ENCODE results near the gene IGFBP1.
A peak's percentile ranks its signal among the peaks of the same experiment; 100 is the strongest.

Gene IGFBP1

DNA sequence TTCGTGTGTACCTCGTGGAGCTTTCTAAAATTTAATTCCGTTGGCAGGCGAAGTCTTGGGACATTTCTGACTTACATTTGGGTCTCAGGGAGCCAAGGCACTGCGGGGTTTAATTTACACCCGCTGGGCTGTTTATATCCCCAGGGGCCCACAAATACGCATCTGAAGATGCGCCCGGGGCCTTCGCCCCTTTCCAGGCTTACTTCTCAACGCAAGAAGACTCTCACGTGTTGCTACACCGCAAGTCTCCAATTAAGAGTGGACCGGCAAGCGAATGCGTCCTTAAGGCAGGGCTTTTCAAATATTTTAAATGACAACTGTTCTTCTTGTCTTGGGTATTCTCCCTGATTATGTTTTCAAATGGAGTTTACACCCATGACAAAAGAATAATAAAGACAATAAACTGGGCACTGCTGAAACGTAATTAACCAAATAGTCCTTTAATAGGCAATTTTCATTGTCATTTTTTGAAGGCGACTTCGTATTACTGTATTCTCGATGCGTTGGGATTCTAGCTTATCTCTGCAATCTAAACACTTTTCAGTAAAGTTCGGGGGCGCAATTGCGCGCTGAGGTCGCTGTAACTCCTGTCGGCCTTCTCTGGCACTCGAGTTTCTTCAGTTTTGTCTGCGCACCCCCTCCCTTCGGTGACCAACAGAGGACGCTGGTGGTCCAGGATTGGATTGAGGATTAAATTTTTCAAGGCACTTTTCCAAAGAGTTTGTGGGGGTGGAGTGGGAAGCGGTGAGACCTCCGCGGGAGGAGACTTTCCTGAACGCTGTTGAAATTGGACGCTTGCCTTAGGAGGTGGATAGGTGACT is 33.6 kb downstream of the IGFBP1 start:
- DNase-seq (ENCODE audit: low read depth): peak; percentile 56
- peak overlapping the region; percentile 57 for H3K4me3 ChIP-seq (ENCODE audit: low read depth, low read length)
- in situ Hi-C loops (cut with HindIII; ENCODE audit: low sequenced_read_pairs): no loop called here

DNA sequence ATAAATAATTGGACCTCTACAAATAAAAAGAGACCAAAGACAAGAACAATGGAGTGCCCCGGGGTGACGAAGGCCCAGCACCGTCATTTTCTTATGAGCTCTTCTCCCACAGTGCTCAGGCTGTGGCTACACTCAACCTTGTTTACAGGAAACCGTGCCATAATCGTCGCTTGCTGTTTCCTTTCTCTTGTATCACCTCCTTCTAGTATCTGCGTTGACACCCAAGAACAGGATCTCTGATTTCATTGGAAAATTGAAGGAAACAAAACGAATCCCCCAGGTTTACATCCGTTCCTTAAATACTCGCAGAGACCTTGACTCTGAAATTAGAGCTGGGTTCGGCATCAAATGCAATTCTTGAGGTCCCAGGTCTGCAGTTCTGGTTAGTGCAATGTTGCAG is 34.5 kb downstream of the IGFBP1 start:
- peak overlapping the region; percentile 57 for H3K4me3 ChIP-seq (ENCODE audit: low read depth, low read length)
- DNase-seq (ENCODE audit: low read depth): no peak
- in situ Hi-C loops (cut with HindIII; ENCODE audit: low sequenced_read_pairs): no loop called here
- TF ChIP-seq, protein P1, sequence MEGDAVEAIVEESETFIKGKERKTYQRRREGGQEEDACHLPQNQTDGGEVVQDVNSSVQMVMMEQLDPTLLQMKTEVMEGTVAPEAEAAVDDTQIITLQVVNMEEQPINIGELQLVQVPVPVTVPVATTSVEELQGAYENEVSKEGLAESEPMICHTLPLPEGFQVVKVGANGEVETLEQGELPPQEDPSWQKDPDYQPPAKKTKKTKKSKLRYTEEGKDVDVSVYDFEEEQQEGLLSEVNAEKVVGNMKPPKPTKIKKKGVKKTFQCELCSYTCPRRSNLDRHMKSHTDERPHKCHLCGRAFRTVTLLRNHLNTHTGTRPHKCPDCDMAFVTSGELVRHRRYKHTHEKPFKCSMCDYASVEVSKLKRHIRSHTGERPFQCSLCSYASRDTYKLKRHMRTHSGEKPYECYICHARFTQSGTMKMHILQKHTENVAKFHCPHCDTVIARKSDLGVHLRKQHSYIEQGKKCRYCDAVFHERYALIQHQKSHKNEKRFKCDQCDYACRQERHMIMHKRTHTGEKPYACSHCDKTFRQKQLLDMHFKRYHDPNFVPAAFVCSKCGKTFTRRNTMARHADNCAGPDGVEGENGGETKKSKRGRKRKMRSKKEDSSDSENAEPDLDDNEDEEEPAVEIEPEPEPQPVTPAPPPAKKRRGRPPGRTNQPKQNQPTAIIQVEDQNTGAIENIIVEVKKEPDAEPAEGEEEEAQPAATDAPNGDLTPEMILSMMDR (IDR thresholded peaks at IDR 0.05; ENCODE audit: low read depth, low read length, missing control alignments): no peak

More for the DNA sequence above, 33.6 kb downstream of the IGFBP1 start:
- TF ChIP-seq, protein P1 (IDR thresholded peaks at IDR 0.05; ENCODE audit: low read depth, low read length, missing control alignments): peak; percentile 98

DNA sequence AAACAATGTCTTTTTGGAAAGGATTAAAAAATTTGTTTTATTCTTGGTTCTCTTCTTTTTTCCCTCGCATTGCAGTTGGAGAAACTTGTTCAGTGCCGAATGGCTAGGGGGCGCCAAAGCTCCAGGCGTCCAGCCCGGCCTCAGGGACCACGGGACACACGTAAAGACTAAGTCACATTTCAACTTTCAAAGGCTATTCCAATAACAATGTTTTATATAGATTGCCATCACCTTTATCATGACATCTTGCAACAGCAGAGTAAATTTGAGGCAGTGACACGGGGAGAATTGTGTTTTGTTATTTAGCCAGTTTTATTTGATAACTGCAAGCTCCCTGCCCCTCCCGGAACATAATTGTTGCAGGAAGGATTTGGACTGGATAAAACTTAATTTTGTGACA is 35.0 kb downstream of the IGFBP1 start:
- H3K4me3 ChIP-seq (ENCODE audit: low read depth, low read length): no peak overlapping the region
- DNase-seq (ENCODE audit: low read depth): peak; percentile 59
- in situ Hi-C loops (cut with HindIII; ENCODE audit: low sequenced_read_pairs): no loop called here
- TF ChIP-seq, protein P1 (IDR thresholded peaks at IDR 0.05; ENCODE audit: low read depth, low read length, missing control alignments): peak; percentile 97

DNA sequence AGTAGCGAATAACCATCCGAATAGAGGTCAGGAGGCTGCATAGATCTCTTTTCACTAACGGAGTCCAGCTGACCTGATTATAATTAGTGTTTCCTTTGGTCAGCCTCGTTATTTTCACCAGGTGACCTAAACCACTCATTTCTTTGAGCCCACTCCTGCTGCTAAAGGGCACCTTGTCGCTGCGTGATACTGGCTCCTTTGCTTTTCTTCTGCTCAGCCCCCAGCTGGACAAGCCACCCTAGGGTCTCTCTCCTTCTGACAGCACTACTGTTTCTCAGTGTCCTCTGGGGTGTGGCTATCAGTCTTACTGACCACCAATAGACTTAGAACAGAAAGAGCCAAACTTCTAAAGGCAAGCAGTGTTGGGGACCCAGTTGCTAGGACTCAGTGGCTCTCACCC is 35.5 kb downstream of the IGFBP1 start:
- in situ Hi-C loops (cut with HindIII; ENCODE audit: low sequenced_read_pairs): no loop called here
- no peak overlapping the region for H3K4me3 ChIP-seq (ENCODE audit: low read depth, low read length)
- TF ChIP-seq, protein P1 (IDR thresholded peaks at IDR 0.05; ENCODE audit: low read depth, low read length, missing control alignments): no peak
- no peak for DNase-seq (ENCODE audit: low read depth)

DNA sequence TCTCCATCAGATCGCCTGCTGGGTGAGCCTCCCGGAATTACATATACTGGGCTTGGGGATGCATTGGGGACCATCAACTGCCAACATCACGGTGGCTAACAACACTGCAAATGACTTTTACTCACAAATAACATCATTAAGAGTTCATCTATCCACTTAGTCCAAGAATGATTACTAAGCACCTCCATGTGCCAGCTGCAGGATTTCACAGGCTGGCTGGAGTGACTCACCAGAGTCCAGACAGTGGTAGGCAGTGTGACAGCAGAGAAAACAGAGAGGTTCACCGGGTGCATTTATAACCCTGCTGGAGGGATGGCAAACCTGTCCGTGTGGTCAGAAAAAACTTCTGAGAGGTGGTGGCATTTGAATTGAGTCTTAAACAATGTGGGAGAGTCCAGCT is 36.0 kb downstream of the IGFBP1 start:
- in situ Hi-C loops (cut with HindIII; ENCODE audit: low sequenced_read_pairs): no loop called here
- TF ChIP-seq, protein P1 (IDR thresholded peaks at IDR 0.05; ENCODE audit: low read depth, low read length, missing control alignments): no peak
- DNase-seq (ENCODE audit: low read depth): peak; percentile 42

DNA sequence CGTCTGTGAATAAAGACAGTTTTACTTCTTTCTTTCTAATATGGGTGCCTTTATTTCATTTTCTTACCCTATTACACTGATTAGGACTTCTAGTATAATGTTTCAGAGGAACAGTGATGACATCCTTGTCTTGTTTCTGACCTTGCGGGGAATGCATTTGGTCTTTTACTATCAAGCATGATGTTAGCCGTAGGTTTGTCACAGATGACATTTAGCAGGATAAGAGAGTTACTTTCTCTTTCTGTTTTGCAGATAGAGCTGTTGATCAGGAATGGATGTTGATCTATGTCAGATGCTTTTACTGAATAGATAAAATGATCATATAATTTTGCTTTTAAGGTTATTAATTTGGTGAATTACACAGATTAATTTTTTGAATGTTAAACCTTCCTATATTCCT is 39.4 kb downstream of the IGFBP1 start:
- in situ Hi-C loops (cut with HindIII; ENCODE audit: low sequenced_read_pairs): loop anchor here (5.0 kb wide), 1 partner anchor 430 kb away; no protein-coding TSS in a partner anchor
- H3K4me3 ChIP-seq (ENCODE audit: low read depth, low read length): no peak overlapping the region
- DNase-seq (ENCODE audit: low read depth): no peak
- TF ChIP-seq, protein P1 (IDR thresholded peaks at IDR 0.05; ENCODE audit: low read depth, low read length, missing control alignments): no peak

More for the DNA sequence above, 36.0 kb downstream of the IGFBP1 start:
- no peak overlapping the region for H3K4me3 ChIP-seq (ENCODE audit: low read depth, low read length)

Measured in astrocyte of the cerebellum (primary cell).